HG03039 (cell line): ENCODE data around the gene FARSA.
"Not testable (repeated sequence)": the region's sequence is repeated elsewhere in the genome, so short reads cannot be mapped to it uniquely, and the experiment has no call there.

Source experiments
- ATAC-seq: cut with Tn5 transposase; IDR thresholded peaks from one replicate; pipeline ENCODE4 v1.9.1; 2021; ENCODE audit warnings: mild to moderate bottlenecking, moderate library complexity; ENCODE audit not compliant: unreplicated experiment

FARSA gene

DNA sequence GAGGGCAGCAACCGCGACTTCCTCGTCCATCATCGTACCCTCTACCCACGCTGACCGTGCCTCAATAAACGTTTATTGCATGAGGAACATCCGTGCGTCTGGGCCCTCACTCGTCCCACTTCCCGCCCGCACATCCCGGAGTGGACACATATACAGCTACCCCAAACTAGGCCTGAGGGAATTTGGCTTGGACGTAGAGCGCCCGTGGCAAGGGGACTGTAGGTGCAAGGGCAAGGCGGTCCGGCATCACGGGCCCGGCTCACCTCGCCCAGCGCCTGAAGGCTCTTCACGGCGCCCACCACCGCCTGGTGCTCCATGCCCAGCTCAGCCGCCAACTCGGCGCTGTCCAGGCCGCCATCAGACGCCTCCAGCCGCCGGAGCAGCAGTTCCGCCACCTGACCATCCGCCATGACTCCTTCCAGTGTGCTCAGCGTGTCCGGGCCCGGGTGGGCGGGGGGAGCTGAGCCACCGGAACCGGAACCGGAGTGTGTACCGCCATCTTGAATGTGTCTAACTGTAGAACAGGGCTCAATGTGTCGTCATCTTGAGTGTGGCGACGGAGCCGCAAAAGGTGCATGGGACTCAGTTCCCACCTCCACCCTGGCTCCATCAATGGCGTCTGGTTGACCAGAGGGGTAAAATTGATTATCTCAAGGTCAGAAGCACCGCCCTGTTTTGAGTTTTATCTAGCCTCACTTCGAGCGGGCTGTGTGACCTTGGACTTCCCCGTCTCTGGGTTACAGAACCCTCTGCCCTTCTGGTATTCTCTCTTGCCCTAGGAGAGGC, at the start of gene FARSA:
TSS of gene FARSA (minus strand) at position 425 of the 786 bp plus-strand sequence. CDS start at position 410, 15 bp downstream.
- peak; percentile 42 for ATAC-seq

DNA sequence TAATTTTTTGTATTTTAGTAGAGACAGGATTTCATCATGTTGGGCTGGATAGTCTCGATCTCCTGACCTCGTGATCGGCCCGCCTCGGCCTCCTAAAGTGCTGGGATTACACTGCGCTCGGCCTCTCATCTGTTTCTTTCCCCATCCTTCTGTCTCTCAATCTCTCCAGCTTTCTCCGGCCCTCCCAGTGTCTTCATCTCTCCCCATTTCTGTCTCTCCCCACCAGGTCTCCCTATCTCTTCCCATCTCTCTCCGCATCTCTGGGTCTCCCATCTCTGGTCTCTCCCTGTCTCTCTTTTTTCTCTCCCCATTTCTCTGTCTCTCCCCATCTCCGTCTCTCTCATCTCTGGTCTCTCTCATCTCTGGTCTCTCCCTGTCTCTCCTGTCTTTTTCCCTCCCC, 49.6 kb upstream of the FARSA start:
- ATAC-seq = no peak

DNA sequence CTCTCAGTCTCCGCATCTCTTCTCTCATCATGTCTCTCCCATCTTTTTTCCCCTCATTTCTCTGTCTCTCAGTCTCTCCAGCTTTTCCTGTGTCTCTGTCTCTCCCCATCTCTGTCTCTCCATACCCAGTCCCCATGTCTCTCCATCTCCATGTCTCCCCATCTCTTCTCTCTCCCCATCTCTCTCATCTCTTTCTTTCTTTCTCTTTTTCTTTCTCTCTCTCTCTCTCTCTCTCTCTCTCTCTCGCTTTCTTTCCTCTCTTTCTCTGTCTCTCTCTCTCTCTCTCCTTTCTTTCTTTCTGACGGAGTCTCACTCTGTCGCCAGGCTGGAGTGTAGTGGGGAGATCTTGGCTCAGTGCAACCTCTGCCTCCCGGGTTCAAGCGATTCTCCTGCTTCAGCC, 49.1 kb upstream of the FARSA start:
- no peak for ATAC-seq

DNA sequence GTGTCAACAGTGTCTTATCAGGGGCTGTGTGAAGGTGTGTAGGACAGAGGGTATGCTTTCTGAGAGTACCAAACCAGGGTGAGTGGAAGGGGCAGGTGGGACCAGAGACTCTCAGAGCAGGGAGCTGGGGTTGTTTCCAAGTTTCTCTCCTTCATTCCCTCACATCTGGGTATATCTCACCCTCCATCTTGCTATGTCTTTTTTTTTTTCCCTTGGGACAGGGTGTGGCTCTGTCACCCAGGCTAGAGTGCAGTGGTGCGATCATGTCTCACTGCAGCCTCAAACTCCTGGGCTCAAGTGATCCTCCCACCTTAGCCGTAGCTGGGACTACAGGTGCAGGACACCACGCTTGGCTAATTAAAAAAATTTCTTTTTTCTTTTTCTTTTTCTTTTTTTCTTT, 46.5 kb upstream of the FARSA start:
- no peak for ATAC-seq

DNA sequence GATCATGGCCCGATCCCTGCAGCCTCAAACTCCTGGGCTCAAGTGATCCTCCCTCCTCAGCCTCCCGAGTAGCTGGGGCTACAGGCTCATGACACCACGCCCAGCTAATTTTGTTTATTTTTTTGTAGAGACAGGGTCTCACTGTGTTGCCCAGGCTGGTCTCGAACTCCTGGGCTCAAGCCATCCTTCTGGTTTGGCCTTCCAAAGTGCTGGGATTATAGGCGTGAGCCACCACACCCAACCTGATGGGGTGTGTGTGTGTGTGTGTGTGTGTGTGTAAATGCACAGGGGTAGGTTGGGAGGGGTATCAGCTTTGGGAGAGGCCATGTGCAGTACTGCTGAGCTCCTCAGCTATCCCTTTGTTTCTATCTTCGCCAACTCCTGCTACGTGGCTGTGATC, 42.6 kb upstream of the FARSA start:
- not testable (repeated sequence) for ATAC-seq

DNA sequence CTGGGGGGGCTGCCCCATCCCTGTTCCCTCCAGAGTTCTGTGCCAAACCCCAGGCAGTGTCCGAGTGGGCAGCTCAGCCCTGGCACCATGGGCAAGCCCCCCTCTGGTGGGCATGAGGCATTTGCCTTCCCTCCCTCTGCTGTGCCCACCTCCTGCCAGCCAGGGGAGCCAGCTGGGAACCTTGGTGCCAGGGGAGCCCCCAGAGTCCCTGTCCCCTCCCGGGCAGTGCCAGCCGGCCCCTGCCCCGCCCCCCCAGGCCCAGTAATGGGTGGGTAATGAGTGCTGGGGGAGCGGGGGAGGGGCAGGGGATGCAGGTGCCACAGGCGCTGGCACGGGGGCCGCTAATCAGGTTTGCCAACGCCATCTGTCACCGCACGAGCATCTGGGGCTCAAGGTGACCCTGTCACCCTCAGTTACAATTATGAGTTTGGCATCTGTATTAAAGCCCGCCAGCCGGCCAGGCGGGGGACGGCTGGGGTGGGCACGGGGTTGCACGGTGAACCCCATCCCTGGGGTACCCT, 41.8 kb upstream of the FARSA start:
- ATAC-seq = no peak

DNA sequence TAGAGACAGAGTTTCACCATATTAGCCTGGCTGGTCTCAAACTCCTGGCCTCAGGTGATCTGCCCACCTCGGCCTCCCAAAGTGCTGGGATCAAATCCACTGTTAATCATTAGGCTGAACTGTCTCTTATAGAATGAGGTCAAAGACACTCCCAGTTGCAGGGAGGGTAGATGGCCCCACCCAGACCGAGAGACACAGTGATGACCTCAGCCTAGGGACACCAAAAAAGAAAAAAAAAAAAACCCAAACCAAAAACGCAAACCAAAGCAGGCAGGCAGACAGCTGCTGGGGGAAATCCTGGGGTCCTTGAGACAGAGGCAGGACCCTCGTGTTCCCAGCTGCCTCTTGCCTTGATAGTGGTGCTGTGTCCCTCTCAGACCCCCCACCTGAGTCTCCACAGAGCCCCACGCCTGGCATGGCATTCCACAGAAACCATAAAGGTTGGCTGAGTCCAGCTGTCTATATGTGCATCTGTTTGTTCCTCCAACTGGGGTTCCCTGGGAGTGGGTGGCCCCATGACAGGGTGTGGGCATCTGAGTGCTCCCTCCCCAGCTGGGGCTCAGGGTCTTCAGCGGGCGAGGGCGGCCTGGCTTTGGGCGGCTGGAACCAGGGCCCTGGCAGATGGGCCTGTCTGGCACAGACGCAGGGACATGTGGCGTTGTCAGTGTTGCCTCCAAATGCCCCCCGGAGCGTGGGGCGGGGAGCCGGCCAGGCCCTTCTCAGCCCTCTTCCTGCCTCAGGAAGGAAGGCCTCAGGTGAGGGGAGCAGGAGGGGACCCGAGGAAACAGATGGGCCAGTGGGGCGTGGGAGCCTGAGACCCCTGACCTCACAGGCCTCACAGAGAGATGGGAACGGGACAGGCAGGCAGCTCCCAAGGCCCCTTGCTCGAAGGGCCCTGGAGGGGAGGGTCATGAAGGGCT, 41.0 kb upstream of the FARSA start:
- ATAC-seq = no peak

DNA sequence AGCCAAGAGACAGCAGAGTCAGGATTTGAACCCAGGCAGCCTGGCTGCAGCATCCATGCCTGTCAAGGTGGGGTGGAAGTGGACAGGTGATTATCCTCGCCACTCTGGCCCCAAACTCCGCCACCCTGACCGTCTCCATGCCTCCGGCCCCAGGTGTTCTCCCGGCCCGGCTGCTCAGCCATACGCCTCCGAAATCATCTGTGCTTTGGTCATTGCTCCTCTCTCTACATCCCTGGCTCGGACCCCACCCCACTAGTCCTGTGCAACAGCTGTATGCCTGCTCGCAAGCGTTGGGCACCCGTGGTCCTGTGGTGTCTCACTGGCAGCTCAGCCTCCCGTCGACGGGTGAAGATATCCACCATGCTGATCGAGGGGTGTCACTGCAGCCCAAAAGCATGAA, 39.7 kb upstream of the FARSA start:
- ATAC-seq = no peak

DNA sequence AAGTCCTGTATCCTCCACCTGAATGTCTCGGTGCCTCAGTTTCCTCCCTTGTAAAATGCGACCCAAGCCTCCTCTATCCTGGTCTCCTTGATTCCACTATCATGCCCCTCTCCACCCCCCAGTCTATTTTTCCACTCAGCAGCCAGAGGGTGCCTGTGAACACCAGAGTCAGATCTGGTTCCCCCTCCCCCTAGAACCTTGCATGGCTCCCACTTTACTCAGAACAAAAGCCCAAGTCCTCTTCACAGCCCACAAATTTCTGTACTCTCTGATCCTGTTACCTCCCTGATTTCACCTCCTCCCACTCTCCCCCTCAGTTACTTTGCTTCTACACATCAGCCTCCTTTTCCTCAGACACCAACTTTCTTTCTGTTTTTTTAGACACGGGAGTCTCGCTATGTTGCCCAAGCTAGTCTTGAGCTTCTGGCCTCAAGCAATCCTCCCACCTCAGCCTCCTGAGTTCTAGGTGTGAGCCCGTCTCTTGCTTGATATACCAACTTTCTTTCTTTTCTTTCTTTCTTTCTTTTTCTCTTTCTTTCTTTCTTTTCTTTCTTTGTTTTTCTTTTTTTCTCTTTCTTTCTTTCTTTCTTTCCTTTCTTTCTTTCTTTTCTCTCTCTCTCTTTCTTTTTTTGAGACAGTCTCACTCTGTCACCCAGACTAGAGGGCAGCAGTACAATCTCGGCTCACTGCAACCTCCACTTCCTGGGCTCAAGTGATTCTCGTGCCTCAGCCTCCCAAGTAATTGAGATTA, 36.7 kb upstream of the FARSA start:
- ATAC-seq = no peak

DNA sequence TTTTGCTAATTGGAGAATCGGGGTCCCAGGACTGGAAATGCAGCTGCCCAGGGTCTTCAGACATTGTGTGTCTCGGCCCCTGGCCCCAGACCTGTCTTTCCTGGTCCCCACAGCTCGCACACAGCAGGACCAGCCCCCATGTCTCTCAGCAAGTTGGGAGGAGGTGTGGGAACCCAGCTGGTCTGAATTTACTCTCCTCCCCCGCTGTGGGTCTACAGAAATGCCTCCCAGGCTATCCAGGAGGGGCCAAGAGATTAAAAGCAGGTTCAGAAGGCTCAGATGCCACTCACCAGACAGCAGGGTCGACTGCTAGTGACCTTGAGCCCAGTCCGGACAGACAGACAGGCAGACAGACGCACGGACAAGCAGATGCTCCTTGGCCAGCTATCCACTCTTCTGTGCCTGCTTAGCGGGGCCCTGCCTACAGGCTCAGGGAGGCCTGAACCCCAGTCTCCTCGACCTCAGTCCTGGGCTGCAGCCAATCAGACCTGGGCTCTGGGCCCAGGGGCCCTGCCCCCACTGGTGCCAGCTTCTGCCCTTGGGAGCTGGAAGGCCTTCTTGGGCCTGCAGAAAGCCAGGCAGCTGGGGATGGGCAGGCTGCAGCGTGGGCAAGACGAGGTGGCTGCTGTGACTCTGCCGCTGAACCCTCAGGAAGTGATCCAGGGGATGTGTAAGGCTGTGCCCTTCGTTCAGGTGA, 35.9 kb upstream of the FARSA start, which contains the start of gene DAND5:
TSS of gene DAND5 (plus strand) at position 285 of the 697 bp plus-strand sequence. CDS start at position 370, 85 bp downstream.
- no peak for ATAC-seq

DNA sequence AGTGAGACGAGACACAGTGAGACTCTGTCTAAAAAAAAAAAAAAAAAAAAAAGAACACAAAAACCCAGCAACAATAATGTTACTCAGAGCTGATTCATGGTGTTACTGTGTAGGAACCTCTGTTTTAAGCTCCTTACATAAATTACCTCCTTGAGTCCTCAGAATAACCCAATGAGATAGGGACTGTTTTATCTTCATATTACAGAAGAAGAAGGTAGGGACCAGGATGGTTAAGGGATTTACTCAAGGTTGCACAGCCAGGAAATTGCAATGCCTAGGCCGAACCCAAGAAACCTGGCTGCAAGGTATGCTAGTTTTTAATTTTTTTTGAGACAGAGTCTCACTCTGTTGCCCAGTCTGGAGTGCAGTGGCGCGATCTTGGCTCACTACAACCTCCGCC, 34.4 kb upstream of the FARSA start:
- no peak for ATAC-seq

DNA sequence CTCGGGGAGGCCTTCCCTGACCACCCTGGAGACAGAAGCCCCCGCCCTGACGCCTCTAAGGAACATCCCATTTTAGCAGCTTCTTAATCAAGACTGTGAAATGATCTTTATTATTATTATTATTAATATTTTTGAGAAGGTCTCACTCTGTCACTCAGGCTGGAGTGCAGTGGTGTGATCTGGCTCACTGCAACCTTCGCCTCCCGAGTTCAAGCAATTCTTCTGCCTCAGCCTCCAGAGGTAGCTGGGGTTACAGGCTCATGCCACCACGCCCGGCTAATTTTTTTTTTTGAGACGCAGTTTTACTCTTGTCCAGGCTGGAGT, 32.3 kb upstream of the FARSA start:
- ATAC-seq = no peak

DNA sequence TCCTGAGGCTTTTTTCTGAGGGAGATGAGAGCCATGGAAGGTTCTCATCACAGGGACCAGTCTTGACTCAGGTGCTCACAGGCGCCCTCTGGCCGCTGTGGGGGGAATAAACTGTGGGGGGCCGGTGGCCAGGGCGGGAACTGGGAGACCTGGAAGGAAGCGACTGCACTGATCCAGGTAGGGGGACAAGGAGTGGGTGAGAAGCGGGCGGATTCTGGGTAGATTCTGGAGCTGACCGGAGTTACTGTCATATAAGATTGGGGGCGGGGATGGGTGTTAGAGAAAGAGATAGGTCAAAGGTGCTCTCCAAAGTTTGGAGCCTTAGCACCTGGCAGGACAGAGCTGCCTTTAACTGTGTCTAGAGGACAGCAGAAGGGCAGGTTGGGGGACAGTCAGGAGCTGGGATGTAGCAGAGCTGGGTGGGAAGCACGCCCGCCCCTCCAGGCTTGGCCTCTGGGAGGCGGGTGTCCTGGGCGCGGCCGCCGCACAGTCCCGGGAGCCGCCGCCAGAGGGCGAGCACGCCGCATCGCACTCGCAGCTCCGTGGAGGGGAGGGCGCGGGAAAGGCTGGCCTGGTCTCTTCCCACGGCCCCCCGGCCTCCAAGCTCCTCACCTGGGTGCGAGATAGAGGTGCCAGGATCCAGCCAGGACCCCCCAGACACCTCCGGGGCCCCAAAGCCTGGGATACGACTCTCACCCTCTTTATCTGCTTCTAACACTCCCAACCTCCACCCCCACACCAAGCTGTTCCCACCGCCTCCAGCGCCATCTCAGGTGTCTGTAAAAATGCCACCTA, 31.7 kb upstream of the FARSA start:
- ATAC-seq = no peak

DNA sequence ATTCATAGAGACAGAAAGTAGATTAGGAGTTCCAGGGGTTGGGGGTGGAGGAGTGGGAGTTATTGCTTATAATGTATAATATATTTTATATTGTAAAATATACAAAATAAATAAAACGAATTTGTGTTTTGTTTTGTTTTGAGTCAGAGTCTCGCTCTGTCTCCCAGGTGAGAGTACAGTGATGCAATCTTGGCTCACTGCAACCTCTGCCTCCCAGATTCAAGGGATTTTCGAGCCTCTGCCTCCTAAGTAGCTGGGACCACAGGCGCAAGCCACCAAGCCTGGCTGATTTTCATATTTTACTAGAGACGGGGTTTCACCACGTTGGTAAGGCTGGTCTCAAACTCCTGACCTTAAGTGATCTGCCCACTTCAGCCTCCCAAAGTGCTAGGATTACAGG, 26.0 kb upstream of the FARSA start:
- ATAC-seq = no peak

DNA sequence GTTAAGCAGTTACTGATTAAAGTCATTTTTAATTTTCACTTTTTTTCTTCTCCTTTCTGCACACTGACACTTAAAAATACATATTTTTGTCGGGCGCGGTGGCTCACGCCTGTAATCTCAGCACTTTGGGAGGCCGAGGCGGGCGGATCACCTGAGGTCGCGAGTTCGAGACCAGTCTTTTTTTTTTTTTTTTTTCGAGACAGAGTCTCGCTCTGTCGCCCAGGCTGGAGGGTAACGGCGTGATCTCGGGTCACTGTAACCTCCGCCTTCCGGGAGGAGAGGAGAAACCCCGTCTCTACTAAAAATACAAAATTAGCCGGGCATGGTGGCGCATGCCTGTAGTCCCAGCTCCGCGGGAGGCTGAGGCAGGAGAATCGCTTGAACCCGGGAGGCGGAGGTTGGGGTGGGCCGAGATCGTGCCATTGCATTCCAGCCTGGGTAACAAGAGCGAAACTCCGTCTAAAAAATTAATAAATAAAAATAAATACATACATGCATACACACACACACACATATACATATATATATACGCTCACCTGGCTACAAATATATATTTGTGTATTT, 24.0 kb upstream of the FARSA start:
- not testable (repeated sequence) for ATAC-seq

DNA sequence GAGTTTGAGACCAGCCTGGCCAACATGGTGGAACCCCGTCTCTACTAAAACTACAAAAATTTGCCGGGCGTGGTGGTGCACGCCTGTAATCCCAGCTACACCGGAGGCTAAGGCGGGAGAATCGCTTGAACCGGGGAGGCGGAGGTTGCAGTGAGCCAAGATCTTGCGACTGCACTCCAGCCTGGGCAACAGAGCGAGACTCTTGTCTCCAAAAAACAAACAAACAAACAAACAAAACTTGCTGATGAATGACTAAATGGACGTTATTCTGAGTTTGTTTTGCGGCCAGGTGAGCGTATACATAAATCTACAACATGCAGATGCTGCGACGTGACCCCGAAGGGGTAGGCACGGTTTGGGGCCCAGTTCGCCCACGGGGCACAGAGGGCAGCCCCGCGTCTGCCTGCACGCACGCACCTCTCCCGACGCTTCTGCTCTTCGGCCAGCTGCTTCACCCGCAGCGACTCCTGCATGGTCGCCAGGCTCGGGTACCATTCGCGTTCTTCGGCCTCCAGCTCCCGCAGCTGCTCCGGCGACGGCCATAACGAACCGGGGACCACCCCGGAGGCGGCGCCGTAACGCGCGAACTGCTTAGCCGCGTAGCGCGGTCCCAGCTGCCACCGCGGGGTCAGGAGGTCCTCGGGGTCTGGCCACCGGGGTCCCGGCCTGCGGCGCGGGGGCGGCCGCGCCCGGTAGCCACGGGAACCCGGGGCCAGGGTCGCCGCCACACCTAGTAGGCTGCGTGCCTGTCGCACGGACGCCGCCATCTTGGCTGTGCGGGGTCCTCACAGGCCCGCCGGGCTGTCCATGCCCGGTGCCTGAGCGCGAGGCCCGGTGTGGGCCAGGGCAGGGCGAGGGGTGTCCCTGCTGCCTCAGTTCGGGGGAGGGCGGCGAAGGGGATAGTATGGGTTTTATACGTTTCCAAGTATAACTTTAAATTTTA, 23.2 kb upstream of the FARSA start, which contains the start of gene GADD45GIP1:
TSS of gene GADD45GIP1 (minus strand) at position 778 of the 943 bp plus-strand sequence. CDS start at position 767, 11 bp downstream.
- peak; percentile 60 for ATAC-seq

DNA sequence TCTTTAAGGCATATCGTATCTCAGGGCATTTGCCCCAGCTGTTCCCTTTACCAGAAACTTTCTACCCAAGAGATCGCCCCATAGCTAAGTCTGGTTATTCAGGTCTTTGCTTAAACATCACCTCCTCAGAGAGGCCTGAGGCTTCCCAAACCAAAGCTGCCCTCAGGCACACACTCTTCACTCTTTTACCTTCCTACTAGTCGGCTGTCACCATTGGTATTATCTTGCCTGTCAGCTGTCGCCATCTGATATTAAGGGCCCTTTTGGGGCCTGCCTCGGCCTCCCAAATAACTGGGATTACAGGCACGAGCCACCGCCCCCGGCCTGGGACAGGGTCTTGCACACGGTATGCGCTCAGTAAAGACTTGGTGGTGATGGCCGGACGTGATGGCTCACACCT, 22.5 kb upstream of the FARSA start:
- ATAC-seq = no peak

DNA sequence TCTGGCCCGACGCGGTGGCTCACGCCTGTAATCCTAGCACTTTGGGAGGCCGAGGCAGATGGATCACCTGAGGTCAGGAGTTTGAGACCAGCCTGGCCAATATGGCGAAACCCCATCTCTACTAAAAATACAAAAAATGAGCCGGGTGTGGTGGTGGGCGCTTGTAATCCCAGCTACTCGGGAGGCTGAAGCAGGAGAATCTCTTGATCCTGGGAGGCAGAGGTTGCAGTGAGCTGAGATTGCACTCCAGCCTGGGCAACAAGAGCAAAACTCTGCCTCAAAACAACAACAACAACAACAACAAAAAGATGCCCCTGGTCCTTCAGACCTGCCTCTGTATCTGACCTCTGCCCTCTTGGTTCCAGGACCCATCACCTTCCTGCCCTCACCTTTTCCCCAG, 22.1 kb upstream of the FARSA start:
- ATAC-seq = not testable (repeated sequence)
